Measurements from ENCODE around the gene GNAT2.
A peak's percentile ranks its signal among the peaks of the same experiment; 100 is the strongest.

GNAT2 gene

DNA sequence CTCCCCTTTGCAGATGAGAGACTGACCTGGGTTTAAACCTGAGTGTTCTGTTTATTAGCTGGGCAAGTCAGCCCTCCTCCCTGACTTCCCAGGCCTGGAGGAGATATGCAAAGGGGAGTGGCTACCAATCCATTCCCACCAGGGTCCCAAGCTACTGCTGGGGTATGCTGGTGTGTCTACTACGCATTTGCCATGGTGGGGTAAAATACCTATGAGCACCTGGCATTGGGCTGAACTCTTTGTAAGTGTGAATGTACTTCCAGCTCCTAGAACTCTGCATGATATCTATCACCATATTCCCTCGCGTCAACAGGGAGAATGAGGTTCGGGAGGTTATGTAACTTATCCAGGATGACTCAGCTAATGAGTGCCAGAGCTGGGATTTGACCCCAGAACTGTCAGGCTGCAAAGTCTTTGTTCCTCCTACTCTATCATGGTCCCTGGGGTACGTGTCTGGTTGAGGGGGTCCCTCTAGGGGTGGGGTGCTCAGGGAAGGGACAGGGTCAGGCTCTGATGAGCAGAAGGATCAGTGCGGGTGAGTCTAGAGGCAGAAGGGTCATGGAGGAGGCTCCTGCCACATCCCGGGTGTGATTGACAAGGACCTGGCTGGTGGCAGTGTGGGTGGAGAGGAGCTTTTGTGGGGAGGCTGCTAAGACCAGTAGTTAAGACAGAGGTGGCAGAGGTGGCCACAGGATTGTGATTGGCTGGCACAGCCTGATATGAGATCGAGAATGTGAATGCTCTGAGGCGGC is 17.0 kb upstream of the GNAT2 start:
- Mint-ChIP-seq H3K4me1 (peaks cover 16% of the 10 kb centered on the region), H3K27ac (no peak overlapping the region), H3K27me3 (peaks cover 3% of the 10 kb centered on the region), H3K9me3 (no peaks in the 10 kb centered on the region), H3K4me3 (no peak overlapping the region), H3K36me3 (peaks cover 2% of the 10 kb centered on the region)
- ATAC-seq (ENCODE audit: low read depth) (no peak), DNase-seq (ENCODE audit: low spot score in 2 of 2) (no peak)

DNA sequence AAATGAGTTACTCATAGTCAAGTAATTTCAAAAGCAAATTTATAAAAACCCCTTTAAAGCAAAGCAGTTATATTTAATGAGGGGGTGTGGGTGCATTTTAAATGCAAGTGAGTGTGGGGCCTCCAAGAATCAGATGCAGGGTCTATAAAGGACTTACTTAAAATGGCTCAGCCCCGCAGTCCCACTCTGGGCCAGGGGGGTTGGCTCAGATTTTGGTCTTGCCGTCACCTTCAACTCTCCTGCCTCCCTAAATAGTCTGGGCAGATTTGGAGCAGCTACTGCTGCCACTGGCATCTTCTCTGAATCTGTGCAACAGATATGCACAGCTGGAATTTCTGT is 16.4 kb upstream of the GNAT2 start:
- Mint-ChIP-seq H3K27ac (no peak overlapping the region), H3K36me3 (peaks cover 4% of the 10 kb centered on the region), H3K9me3 (no peaks in the 10 kb centered on the region), H3K27me3 (peaks cover 3% of the 10 kb centered on the region), H3K4me3 (no peak overlapping the region), H3K4me1 (peaks cover 16% of the 10 kb centered on the region)
- DNase-seq (ENCODE audit: low spot score in 2 of 2) (no peak), ATAC-seq (ENCODE audit: low read depth) (no peak)

DNA sequence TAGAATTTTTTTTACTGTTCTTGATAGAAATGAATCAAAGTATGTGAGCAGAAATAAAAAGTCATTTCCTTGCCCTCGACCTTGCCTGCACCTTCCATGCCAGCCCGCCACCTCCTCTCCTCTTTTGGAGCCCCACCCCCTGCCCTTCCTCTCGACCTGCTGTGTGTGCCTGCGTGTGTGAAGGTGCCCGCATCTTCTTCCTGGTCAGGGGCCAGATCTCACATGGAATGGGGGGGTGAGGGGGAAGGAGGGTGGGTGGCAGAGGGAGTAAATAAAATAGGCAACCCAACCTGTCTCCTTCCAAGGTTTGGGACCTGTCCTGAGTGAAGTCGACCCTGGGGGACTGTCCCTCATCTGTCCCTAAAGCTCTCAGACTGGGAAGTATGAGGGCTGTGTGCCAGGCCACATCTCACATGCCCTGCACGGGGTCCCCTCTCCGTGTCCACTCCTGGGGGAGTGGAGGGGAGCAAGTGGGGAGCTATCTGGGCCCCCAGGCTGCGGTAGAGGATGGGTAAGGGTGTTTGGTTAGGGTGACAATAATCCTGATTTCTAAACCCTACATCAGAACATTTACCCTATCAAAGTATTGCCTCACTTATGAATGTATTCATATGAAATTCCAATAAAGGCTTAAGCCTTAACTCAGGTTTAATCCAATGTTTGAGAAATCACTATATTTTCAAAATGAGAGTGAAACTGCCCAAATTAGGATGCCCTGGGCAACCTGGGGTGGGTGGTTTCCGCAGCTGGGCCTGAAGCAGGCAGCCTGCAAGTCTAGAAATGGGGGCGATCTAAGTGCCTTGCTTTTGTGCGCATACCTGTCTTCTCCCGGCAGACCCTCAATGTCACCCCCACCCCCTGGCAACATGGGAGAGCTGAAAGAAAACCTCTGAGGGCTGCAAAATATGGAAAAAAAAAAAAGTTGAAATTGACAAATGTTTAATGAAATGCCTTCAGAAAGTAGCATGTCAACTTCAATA is 15.6 kb upstream of the GNAT2 start:
- peaks cover under 1% of the 10 kb centered on the region for H3K27me3 Mint-ChIP-seq
- no peaks in the 10 kb centered on the region for H3K9me3 Mint-ChIP-seq
- no peak overlapping the region for H3K4me3 Mint-ChIP-seq
- H3K27ac Mint-ChIP-seq: peak overlapping the region; percentile 75
- H3K36me3 Mint-ChIP-seq: peaks cover 6% of the 10 kb centered on the region
- DNase-seq (ENCODE audit: low spot score in 2 of 2): no peak
- H3K4me1 Mint-ChIP-seq: peaks cover 14% of the 10 kb centered on the region
- no peak for ATAC-seq (ENCODE audit: low read depth)

DNA sequence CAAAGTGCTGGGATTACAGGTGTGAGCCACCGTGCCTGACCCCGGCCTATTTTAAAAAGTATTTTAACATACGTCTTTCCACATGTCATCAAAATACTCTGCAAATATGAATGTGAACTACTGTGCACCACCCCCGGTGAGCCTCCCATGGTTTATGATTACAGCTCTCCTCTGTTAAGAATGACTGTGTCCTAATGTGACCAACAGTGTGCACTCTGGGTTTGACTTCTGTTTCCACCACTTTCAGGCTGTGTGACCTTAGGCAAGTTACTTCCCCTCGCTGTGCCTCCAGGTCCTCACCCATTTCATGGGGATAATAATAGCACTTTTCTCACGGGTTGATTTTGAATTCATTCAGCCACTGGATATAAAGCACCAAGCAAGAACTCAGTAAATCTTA is 14.9 kb upstream of the GNAT2 start:
- Mint-ChIP-seq H3K9me3 (no peaks in the 10 kb centered on the region), H3K36me3 (peaks cover 13% of the 10 kb centered on the region), H3K4me3 (no peak overlapping the region), H3K27me3 (no peaks in the 10 kb centered on the region), H3K4me1 (peaks cover 11% of the 10 kb centered on the region), H3K27ac (no peak overlapping the region)
- DNase-seq (ENCODE audit: low spot score in 2 of 2) (no peak), ATAC-seq (ENCODE audit: low read depth) (no peak)

DNA sequence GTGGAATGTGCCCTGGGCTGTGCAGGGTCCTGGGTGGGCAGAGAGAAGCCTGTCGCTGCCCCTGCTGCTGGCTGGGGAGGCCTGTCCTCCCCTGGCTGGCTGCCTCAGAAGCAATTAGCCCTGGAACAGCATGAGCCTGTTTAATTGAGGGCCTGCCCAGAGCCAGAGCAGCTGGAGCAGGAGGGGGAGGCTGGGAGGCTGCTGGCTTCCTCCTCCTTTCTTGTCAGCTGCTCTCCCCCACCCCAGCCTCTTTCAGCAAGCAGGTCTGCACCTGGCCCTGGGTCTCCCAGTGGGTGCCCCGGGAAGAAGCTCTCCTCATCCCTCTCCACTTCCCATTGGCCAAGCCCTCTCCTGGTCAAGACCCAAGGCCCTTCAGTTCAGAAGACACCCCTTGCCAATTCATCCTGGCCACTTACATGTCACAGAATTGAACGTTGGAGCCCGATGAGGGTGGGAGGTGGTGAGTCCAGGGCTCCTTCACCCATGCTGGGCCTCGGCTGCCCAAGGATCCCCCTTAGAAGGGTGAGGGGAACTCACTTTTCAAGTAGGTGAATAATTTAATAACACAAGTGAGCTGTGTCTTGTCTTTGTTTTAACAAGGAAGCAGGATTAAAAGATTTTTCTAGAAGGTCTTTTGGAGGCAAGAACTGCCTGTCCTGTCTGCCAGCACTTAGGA is 13.4 kb upstream of the GNAT2 start:
- Mint-ChIP-seq H3K27ac (no peak overlapping the region), H3K9me3 (no peaks in the 10 kb centered on the region), H3K36me3 (peaks cover 17% of the 10 kb centered on the region), H3K4me3 (no peak overlapping the region), H3K27me3 (no peaks in the 10 kb centered on the region), H3K4me1 (peaks cover 11% of the 10 kb centered on the region)
- no peak for DNase-seq (ENCODE audit: low spot score in 2 of 2)
- no peak for ATAC-seq (ENCODE audit: low read depth)

DNA sequence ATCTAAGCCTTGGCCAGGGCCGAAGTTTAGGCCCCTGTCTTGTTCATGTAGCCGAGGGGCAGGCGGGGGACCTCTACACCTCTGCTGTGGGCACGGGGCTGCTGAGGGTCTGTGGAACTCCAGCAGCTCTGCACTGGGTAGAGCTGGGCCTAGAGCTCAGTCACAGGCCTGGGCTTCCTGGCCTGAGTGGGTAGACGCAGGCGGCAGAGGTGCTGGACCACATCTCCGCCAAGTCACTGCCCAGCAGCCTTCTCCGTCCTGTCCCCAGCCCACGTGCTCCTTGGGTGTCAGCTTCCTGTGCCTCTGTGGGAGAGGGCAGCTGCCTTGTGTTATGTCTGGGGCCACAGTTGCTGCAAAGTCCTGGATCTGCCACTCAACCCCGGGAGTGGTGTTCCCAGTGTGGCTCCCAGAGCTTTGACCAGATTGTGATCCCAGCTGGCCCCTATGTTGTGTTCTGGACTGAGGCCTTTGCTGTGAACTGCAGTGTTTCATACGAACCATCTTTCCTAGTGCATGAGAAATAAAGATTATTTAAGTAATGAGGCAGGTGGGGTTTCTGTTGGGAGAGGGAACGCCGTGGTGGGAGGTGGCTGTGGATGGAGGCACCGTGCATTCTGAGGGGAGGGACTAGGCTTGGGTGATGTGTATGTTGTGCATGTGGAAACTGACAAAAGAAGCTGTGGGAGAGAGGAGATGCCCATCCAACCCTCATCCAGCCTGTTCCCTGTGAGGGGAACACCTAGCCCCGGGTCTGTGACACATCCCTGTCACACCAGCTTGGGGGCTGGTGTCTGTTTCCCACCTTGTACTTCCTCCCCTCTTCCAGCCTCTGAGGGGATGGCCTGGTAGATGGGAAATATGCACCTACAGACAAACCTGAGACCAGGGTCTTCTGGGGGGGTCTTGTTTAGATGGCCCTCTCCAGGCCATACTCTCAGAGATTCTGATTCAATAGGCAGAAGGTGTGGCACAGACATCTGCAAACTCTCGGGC is 12.4 kb upstream of the GNAT2 start:
- H3K36me3 Mint-ChIP-seq: peaks cover 23% of the 10 kb centered on the region
- no peaks in the 10 kb centered on the region for H3K9me3 Mint-ChIP-seq
- no peaks in the 10 kb centered on the region for H3K27me3 Mint-ChIP-seq
- no peak overlapping the region for H3K4me3 Mint-ChIP-seq
- H3K27ac Mint-ChIP-seq: no peak overlapping the region
- H3K4me1 Mint-ChIP-seq: peaks cover 11% of the 10 kb centered on the region
- ATAC-seq (ENCODE audit: low read depth): no peak
- DNase-seq (ENCODE audit: low spot score in 2 of 2): no peak

DNA sequence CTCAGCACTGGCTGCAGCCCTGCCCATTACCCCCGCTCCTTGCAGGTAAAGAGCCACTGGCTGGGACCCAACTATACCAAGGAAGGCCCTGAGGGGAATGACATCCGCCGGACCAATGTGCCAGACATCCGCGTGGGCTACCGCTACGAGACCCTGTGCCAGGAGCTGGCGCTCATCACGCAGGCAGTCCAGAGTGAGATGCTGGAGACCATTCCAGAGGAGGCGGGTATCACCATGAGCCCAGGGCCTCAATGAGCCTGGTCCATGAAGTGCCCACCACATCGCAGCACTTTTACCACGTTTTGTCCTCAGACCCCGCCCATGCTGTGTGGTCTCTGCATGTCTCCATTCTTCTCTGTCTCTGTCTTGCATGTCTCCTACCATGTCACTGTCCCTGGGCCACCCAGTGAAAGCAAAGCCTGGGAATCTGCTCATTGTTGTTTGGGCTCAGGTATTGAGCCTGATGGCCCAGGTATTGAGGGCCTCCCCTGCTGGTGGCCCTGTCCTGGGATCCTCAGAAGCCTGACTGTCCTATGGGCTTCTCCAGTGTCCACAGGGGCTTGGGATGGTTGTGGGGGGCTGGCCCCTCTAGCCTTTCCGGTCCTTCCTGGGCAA is 11.6 kb upstream of the GNAT2 start:
- DNase-seq (ENCODE audit: low spot score in 2 of 2): no peak
- Mint-ChIP-seq H3K4me1 (peaks cover 11% of the 10 kb centered on the region), H3K4me3 (no peak overlapping the region)

DNA sequence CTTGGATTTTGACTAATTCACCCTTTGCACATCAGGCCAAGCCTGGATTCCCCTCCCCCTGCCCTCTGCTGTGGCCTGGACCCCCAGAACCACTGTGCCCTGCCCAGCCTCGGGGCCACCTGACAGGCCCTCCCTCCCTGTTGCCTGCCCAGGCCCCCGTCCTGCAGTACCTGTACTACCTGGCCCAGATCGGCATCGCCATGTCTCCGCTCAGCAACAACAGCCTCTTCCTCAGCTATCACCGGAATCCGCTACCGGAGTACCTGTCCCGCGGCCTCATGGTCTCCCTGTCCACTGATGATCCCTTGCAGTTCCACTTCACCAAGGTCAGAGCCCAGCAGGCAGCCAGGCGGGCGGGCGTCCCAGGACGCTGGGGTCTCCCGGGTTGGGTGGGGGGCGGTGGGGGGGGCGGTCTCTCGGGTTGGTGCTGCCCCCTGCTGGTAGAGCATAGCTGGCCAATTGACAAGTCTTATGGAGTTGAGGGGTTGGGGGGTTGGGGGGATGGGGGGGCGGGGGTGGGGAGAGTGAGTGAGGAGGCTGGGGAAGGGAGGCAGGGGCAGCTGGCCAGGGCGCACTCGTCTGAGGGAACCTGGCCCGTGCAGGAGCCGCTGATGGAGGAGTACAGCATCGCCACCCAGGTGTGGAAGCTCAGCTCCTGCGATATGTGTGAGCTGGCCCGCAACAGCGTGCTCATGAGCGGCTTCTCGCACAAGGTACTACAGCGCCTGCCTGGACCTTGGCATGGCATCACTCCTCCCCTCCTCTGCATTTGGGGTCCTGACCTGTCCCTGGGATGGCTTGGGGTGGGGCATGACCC is 10.9 kb upstream of the GNAT2 start:
- H3K4me3 Mint-ChIP-seq: no peak overlapping the region
- H3K9me3 Mint-ChIP-seq: no peaks in the 10 kb centered on the region
- ATAC-seq (ENCODE audit: low read depth) (peak; percentile 35), DNase-seq (ENCODE audit: low spot score in 2 of 2) (no peak)
- H3K36me3 Mint-ChIP-seq: peaks cover 29% of the 10 kb centered on the region
- no peak overlapping the region for H3K27ac Mint-ChIP-seq
- no peaks in the 10 kb centered on the region for H3K27me3 Mint-ChIP-seq
- peaks cover 11% of the 10 kb centered on the region for H3K4me1 Mint-ChIP-seq

More for the DNA sequence above, 11.6 kb upstream of the GNAT2 start:
- Mint-ChIP-seq H3K9me3 (no peaks in the 10 kb centered on the region), H3K27ac (no peak overlapping the region), H3K36me3 (peaks cover 26% of the 10 kb centered on the region), H3K27me3 (no peaks in the 10 kb centered on the region)
- ATAC-seq (ENCODE audit: low read depth): no peak

DNA sequence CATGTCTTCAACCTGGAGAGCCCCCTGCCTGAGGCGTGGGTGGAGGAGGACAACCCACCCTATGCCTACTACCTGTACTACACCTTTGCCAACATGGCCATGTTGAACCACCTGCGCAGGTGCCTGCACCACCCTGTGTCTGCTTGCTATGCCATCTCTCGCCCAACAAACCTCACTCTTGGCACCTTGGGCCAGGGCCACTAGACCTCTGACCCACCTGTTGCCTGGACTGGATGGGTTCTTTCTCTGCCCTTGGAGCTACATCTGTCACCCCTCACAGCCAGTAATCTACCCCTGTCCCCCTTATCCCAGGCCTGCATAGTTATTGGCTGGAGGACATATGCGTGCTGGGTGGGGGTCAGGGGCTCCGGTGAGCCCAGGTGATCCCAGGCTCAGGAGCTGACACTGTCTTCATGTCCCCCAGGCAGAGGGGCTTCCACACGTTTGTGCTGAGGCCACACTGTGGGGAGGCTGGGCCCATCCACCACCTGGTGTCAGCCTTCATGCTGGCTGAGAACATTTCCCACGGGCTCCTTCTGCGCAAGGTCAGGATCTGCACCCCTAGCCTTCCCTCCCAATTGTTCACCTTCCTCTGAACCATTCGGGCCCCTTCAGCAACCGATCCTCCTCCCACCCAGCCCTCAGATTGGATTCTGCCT is 10.1 kb upstream of the GNAT2 start:
- DNase-seq (ENCODE audit: low spot score in 2 of 2): no peak
- H3K27me3 Mint-ChIP-seq: no peaks in the 10 kb centered on the region
- no peak overlapping the region for H3K4me3 Mint-ChIP-seq
- ATAC-seq (ENCODE audit: low read depth): no peak
- peaks cover 29% of the 10 kb centered on the region for H3K36me3 Mint-ChIP-seq
- H3K9me3 Mint-ChIP-seq: no peaks in the 10 kb centered on the region
- peaks cover 11% of the 10 kb centered on the region for H3K4me1 Mint-ChIP-seq
- H3K27ac Mint-ChIP-seq: no peak overlapping the region

DNA sequence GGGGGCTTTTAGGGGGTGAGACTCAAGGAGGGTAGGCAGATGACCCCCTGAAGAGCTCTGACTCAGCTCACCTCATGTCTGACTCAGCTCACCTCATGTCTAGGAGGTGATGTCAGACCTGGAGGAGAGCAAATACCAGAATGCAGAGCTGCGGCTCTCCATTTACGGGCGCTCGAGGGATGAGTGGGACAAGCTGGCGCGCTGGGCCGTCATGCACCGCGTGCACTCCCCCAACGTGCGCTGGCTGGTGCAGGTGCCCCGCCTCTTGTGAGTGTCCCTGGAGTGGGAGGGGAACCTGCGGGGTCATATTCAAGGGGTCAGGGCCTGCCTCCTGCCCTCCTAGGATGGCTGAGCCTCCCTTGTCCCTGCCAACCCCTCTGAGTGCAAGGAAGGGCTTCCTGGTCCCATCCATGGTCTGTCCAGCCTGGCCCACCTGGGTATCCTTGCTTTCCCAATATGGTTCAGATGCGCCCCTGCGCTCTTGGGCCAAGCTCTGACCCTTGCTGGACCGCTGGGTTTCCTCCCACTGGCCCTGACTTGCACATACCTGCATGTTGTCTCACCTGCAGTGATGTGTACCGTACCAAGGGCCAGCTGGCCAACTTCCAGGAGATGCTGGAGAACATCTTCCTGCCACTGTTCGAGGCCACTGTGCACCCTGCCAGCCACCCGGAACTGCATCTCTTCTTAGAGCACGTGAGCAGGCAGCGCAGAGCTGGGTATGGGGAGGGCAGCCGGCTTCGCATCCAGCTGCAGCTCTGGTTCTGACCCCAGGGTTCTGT is 9.3 kb upstream of the GNAT2 start:
- Mint-ChIP-seq H3K27me3 (no peaks in the 10 kb centered on the region), H3K4me1 (peaks cover 14% of the 10 kb centered on the region), H3K36me3 (peaks cover 29% of the 10 kb centered on the region), H3K4me3 (no peak overlapping the region), H3K27ac (no peak overlapping the region), H3K9me3 (no peaks in the 10 kb centered on the region)
- ATAC-seq (ENCODE audit: low read depth) (no peak), DNase-seq (ENCODE audit: low spot score in 2 of 2) (no peak)

DNA sequence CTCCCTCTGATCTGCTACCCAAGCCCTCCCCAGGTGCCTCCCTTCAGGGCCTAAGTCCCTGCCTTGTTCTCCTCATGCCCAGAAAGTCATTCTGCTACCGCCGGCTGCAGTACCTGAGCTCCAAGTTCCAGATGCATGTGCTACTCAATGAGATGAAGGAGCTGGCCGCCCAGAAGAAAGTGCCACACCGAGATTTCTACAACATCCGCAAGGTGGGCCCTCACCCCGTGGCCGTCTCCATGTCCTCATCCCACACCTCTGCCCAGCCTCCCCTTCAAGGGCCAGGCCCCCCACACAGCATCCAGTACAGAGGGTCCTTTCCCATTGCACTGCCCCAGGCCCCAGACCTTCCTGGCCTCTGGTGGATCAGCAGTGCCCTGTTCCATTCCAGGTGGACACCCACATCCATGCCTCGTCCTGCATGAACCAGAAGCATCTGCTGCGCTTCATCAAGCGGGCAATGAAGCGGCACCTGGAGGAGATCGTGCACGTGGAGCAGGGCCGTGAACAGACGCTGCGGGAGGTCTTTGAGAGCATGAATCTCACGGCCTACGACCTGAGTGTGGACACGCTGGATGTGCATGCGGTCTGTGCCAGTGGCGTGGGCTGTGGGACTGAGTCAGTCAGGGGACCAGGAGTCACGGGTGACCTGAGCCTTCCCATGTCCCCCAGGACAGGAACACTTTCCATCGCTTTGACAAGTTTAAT is 8.4 kb upstream of the GNAT2 start:
- no peak for ATAC-seq (ENCODE audit: low read depth)
- Mint-ChIP-seq H3K36me3 (peaks cover 29% of the 10 kb centered on the region), H3K4me3 (no peak overlapping the region), H3K27ac (no peak overlapping the region), H3K27me3 (no peaks in the 10 kb centered on the region), H3K9me3 (no peaks in the 10 kb centered on the region), H3K4me1 (peaks cover 22% of the 10 kb centered on the region)
- no peak for DNase-seq (ENCODE audit: low spot score in 2 of 2)
